Measurements from ENCODE around the gene SAPCD2. TPM values are rescaled to one million over a fixed set of nuclear protein-coding genes. Genes with fewer than 3 reads are reported as not detected.

SAPCD2 gene
- total RNA-seq, 1 experiment from 2014 or later: 18.4 TPM

- H3K27me3 ChIP-seq (ENCODE audit: control insufficient read depth, insufficient read depth, low read length): no peaks in the 10 kb centered on the region
- no TSS peak for BruUV-seq (replicated peaks)
- no peak for ATAC-seq
- H3K4me3 ChIP-seq (ENCODE audit: low read depth in 2 of 2, low read length in 2 of 2): no peak overlapping the region
- DNase-seq (ENCODE audit: low read depth, low spot score): no peak
- CTCF ChIA-PET: no interaction called here
- intact Hi-C loops (cut with micrococcal nuclease; ENCODE audit: unreplicated experiment) (no loop called here), in situ Hi-C loops (cut with HindIII; ENCODE audit: low pct_unique_long_range_greater_than_20kb, low sequenced_read_pairs) (no loop called here)
- TF ChIP-seq POLR2AphosphoS5 (IDR thresholded peaks at IDR 0.05; ENCODE audit: low read depth, low read length): no peak
- TF ChIP-seq CTCF (IDR thresholded peaks at IDR 0.05): no peak
- no peak for TF ChIP-seq TCF7L2 (IDR thresholded peaks at IDR 0.05; ENCODE audit: low read depth, low read length)
- TF ChIP-seq SIN3A (IDR thresholded peaks at IDR 0.05; ENCODE audit: borderline replicate concordance, insufficient read depth, low read depth, low read length): no peak
- no peak for TF ChIP-seq REST (IDR thresholded peaks at IDR 0.05; ENCODE audit: insufficient read depth in 1 of 2, low read depth in 2 of 2, low read length in 1 of 2)
- H3K4me1 ChIP-seq (ENCODE audit: control insufficient read depth, insufficient read depth, low read length): no peaks in the 10 kb centered on the region
- POLR2A ChIA-PET: no interaction called here
- no peaks in the 10 kb centered on the region for H3K9me3 ChIP-seq (ENCODE audit: control insufficient read depth, insufficient read depth, low read depth, low read length)
- no peak overlapping the region for H3K27ac ChIP-seq (ENCODE audit: low read length)
- no peaks in the 10 kb centered on the region for H3K36me3 ChIP-seq (ENCODE audit: control insufficient read depth, insufficient read depth, low read length)
These were observed 40.0 kb upstream of the SAPCD2 start for GRCh38 chr9:137110147-137110910.

GRCh38 chr9:137109250-137110146 lies 39.1 kb upstream of the SAPCD2 start:
- ChIA-PET CTCF (no interaction called here), POLR2A (interaction anchor here (0.5 kb wide), 1 partner anchor 63 kb away, joined by 3 read pairs; no protein-coding TSS in a partner anchor)
- BruUV-seq (replicated peaks): no TSS peak
- TF ChIP-seq SIN3A (IDR thresholded peaks at IDR 0.05; ENCODE audit: borderline replicate concordance, insufficient read depth, low read depth, low read length) (no peak), REST (IDR thresholded peaks at IDR 0.05; ENCODE audit: insufficient read depth in 1 of 2, low read depth in 2 of 2, low read length in 1 of 2) (no peak), CTCF (IDR thresholded peaks at IDR 0.05) (no peak), TCF7L2 (IDR thresholded peaks at IDR 0.05; ENCODE audit: low read depth, low read length) (no peak), POLR2AphosphoS5 (IDR thresholded peaks at IDR 0.05; ENCODE audit: low read depth, low read length) (no peak)
- H3K36me3 ChIP-seq (ENCODE audit: control insufficient read depth, insufficient read depth, low read length): no peaks in the 10 kb centered on the region
- intact Hi-C loops (cut with micrococcal nuclease; ENCODE audit: unreplicated experiment) (no loop called here), in situ Hi-C loops (cut with HindIII; ENCODE audit: low pct_unique_long_range_greater_than_20kb, low sequenced_read_pairs) (no loop called here)
- ATAC-seq: peak; percentile 30
- no peaks in the 10 kb centered on the region for H3K27me3 ChIP-seq (ENCODE audit: control insufficient read depth, insufficient read depth, low read length)
- no peak for DNase-seq (ENCODE audit: low read depth, low spot score)
- H3K27ac ChIP-seq (ENCODE audit: low read length): no peak overlapping the region
- H3K4me3 ChIP-seq (ENCODE audit: low read depth in 2 of 2, low read length in 2 of 2): no peak overlapping the region
- no peaks in the 10 kb centered on the region for H3K9me3 ChIP-seq (ENCODE audit: control insufficient read depth, insufficient read depth, low read depth, low read length)
- no peaks in the 10 kb centered on the region for H3K4me1 ChIP-seq (ENCODE audit: control insufficient read depth, insufficient read depth, low read length)
